Stomach (tissue), 9 donors: Measurements from ENCODE around the gene RYR1. TPM values are rescaled to one million over a fixed set of nuclear protein-coding genes. Genes with fewer than 3 reads are reported as not detected.
"Not testable (repeated sequence)": the region's sequence is repeated elsewhere in the genome, so short reads cannot be mapped to it uniquely, and the experiment has no call there.

Source experiments
- DNase-seq, 2 donors: peaks; one replicate each; pipeline versions ENCODE4 v3.0.0 to v3.0.0-alpha.2; 2013 to 2019
- H3K27ac ChIP-seq, 5 donors: fragments of 200-600 bp in 4 of 5; sonication (generic) in 4 of 5; one replicate each; pipeline ENCODE4 v1.5.1; 2013 to 2019; ENCODE audit warnings: mild to moderate bottlenecking in 1 of 5, moderate library complexity in 1 of 5
- H3K27me3 ChIP-seq, 3 donors: fragments of 200-600 bp; sonication (generic); one replicate each; pipeline ENCODE4 v1.5.1; 2017 to 2019; ENCODE audit warnings: mixed run types in 1 of 3
- H3K36me3 ChIP-seq, 4 donors: fragments of 200-600 bp; sonication (generic); 1 replicate in 3 of 4; 2 replicates in 1 of 4; pipeline ENCODE4 v1.5.1; 2016 to 2019
- H3K4me1 ChIP-seq, 4 donors: fragments of 200-600 bp; sonication (generic); one replicate each; pipeline ENCODE4 v1.5.1; 2016 to 2019
- H3K4me3 ChIP-seq, 4 donors: fragments of 200-600 bp; sonication (generic) in 3 of 4; one replicate each; pipeline ENCODE4 v1.5.1; 2016 to 2019; ENCODE audit warnings: mild to moderate bottlenecking in 1 of 4
- H3K9me3 ChIP-seq, 4 donors: fragments of 200-600 bp; sonication (generic); one replicate each; pipeline ENCODE4 v1.5.1; 2016 to 2019
- EP300 ChIP-seq: sonication (generic); formaldehyde crosslinking; IDR thresholded peaks from one replicate; pipeline ENCODE4 v1.6.1; 2017; ENCODE audit warnings: antibody characterized with exemption
- POLR2A ChIP-seq, 4 donors: fragments of 450-650 bp; IDR thresholded peaks; one replicate each; pipeline ENCODE4 v1.6.1; 2016; ENCODE audit warnings: antibody characterized with exemption in 4 of 4, control low read depth in 2 of 4, mild to moderate bottlenecking in 1 of 4, moderate library complexity in 1 of 4
- POLR2AphosphoS5 ChIP-seq, 3 donors: sonication (generic); formaldehyde crosslinking; IDR thresholded peaks; one replicate each; pipeline ENCODE4 v1.6.1; 2016; ENCODE audit warnings: antibody characterized with exemption in 3 of 3
- WGBS, 5 donors: extraction: QIAGEN DNeasy Blood & Tissue Kit in 3 of 5; methylation state at CpG; one replicate each; pipeline versions ENCODE4 v1.1.5 to v1.1.7; 2013 to 2018; 5-methylcytosine and 5-hydroxymethylcytosine counted together
- intact Hi-C: fragments of 100-400 bp; cut with DNase I; formaldehyde crosslinking; loops from one replicate; pipeline ENCODE4 v1.15.1; 2023; ENCODE audit warnings: low total_unique reads
- polyA plus RNA-seq, 3 donors: library from polyadenylated mRNA; stranded (reverse); fragments of 200-250 nt; gene quantifications; one replicate each; pipeline ENCODE4 v1.2.3, GENCODE V29; 2013
- total RNA-seq, 5 donors: library from RNA; depleted of rRNA; stranded (reverse); fragments of >200 nt; gene quantifications; one replicate each; pipeline versions ENCODE4 v1.1.0 to v1.2.3, GENCODE V29; 2014 to 2016
- TF ChIP-seq, protein P1 (sequence below), 7 experiments: fragments of 450-650 bp in 4 of 7; fragments of 200-600 bp in 3 of 7; sonication (generic) in 3 of 7; IDR thresholded peaks; one replicate each; pipeline ENCODE4 v1.5.1; 2016 to 2019; ENCODE audit warnings: antibody characterized with exemption in 7 of 7, control low read depth in 2 of 7, mild to moderate bottlenecking in 1 of 7
- donor health status: healthy with polysubstance abuse.
- donor health status: Bipolar disorder and iron deficiency.
- donor health status: healthy.

The RYR1 gene
- total and polyA plus RNA-seq, 8 donors = under 0.01 to 10.7 (median 1.2) TPM

DNA sequence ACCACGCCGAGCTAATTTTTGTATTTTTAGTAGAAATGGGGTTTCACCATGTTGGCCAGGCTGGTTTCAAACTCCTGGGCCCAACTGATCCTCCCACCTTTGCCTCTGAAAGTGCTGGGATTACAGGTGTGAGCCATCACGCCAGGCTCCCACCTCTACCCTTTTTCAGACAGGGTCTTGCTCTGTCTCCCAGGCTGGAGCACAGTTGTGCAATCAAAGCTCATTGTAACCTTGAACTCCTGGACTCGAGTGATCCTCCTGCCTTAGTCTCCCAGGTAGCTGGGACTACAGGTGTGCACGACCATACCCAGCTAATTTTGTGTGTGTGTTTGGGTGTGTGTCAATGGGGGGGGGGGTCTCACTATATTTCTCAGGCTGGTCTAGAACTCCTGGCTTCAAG lies 9.2 kb upstream of the RYR1 start:
- Histone ChIP-seq H3K4me1 (no peaks in the 10 kb centered on the region), H3K9me3 (no peaks in the 10 kb centered on the region), H3K36me3 (no peaks in the 10 kb centered on the region), H3K27me3 (peaks cover 0 to 72% (median 18%) of the 10 kb centered on the region in 3 donors), H3K27ac (no peak overlapping the region), H3K4me3 (peak overlapping the region in 1 of 4 donors; percentile 46)
- intact Hi-C loops = no loop called here
- no peak for TF ChIP-seq POLR2AphosphoS5 (IDR thresholded peaks at IDR 0.05)
- no peak for TF ChIP-seq EP300
- no peak for TF ChIP-seq POLR2A (IDR thresholded peaks at IDR 0.05)
- TF ChIP-seq, protein P1, sequence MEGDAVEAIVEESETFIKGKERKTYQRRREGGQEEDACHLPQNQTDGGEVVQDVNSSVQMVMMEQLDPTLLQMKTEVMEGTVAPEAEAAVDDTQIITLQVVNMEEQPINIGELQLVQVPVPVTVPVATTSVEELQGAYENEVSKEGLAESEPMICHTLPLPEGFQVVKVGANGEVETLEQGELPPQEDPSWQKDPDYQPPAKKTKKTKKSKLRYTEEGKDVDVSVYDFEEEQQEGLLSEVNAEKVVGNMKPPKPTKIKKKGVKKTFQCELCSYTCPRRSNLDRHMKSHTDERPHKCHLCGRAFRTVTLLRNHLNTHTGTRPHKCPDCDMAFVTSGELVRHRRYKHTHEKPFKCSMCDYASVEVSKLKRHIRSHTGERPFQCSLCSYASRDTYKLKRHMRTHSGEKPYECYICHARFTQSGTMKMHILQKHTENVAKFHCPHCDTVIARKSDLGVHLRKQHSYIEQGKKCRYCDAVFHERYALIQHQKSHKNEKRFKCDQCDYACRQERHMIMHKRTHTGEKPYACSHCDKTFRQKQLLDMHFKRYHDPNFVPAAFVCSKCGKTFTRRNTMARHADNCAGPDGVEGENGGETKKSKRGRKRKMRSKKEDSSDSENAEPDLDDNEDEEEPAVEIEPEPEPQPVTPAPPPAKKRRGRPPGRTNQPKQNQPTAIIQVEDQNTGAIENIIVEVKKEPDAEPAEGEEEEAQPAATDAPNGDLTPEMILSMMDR (IDR thresholded peaks at IDR 0.05) = no peak
- no peak for DNase-seq
- WGBS, 5 donors = 64 to 91% (median 79%) methylated on average over 3 to 5 of the region's 5 CpGs

DNA sequence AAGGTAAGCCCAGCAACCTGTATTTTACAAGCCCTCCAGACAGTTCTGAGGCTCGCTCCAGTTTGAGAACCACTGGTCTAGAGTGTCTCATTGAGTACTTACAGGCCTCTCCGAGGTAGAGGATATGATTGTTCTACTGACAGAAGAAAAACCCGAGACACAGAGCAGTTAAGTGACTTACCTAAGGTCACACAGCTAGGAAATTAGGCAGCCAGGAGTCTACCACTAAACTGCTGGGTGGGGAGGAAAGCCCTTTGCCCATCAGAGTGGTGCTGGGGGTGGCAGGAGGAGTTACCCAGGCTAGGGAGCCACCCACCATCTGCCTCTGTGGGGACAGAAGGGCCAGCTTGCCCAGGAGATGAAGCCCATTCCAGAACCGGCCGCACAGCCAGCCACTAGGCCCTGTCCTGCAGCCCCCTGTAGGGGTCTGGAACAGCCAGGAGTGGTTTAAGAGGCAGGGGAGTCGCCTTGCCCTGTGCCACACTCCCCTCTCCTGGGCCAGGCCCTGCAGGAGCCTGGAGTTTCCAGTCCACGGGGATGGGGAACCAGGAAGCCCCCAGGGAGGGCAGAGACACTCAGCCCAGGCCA lies 8.2 kb upstream of the RYR1 start:
- no peaks in the 10 kb centered on the region for H3K36me3 ChIP-seq
- DNase-seq = no peak
- H3K27me3 ChIP-seq = peaks cover 0 to 65% (median 10%) of the 10 kb centered on the region in 3 donors
- peak overlapping the region in 3 of 5 donors; percentile 18 to 59 (median 33) for H3K27ac ChIP-seq
- 56 to 76% (median 71%) methylated on average over 7 of the region's 7 CpGs for WGBS, 5 donors
- no peaks in the 10 kb centered on the region for H3K9me3 ChIP-seq
- H3K4me3 ChIP-seq = peak overlapping the region; percentile 6 to 46 (median 34)
- intact Hi-C loops = no loop called here
- H3K4me1 ChIP-seq = no peaks in the 10 kb centered on the region
- TF ChIP-seq, protein P1 (IDR thresholded peaks at IDR 0.05) = no peak
- TF ChIP-seq EP300 = no peak
- no peak for TF ChIP-seq POLR2AphosphoS5 (IDR thresholded peaks at IDR 0.05)
- TF ChIP-seq POLR2A (IDR thresholded peaks at IDR 0.05) = no peak

DNA sequence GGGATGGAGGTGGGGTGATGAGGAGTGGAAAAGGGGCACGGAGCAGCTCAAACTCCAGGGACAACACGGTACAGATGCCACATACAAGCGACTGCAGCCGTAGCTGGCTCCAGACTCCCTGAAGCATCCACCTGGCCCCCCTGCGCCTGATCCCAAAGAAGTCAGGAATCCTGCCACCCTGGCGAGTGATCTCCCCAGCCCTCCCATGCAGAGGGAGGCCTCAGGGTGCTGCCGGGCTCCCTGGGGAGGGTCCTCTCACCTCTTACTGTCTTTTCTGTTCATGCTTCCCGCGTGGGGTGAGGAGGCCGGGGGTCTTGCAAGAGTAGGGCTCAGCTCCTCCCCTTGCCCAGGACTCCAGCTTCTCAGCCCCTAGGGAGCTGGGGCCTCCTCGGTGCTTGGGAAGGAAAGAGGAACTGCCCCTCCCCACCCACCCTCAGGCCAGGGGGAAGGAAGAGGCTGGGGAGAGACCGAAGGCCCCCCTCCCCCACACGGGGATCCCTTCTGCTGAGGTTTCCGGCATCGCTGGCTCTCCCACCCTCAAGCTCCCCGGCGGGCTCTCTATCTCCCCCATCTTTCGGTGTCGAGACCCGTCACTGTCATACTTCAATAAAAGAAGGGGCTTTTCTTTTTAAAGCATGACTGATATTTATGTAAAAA lies 7.6 kb upstream of the RYR1 start, which contains the start of gene RASGRP4:
Gene RASGRP4 (minus strand): TSS at position 410 of the 657 bp plus-strand sequence. CDS start 128 bp downstream, at position 282.
- intact Hi-C loops = no loop called here
- Histone ChIP-seq H3K9me3 (no peaks in the 10 kb centered on the region), H3K27ac (peak within 1 kb of the TSS in 3 of 5 donors; percentile 18 to 59 (median 33)), H3K4me1 (no peaks in the 10 kb centered on the region), H3K36me3 (no peaks in the 10 kb centered on the region), H3K4me3 (peak within 1 kb of the TSS; percentile 6 to 46 (median 34)), H3K27me3 (peaks cover 0 to 64% (median 9%) of the 10 kb centered on the region in 3 donors)
- peak in 1 of 2 donors; percentile 47 for DNase-seq
- whole genome bisulfite sequencing, 5 donors = 19 to 30% (median 27%) methylated on average over 19 to 20 of the region's 20 CpGs
- TF ChIP-seq EP300 = no peak
- TF ChIP-seq POLR2A (IDR thresholded peaks at IDR 0.05) = no peak
- TF ChIP-seq POLR2AphosphoS5 (IDR thresholded peaks at IDR 0.05) = no peak
- TF ChIP-seq, protein P1 (IDR thresholded peaks at IDR 0.05) = no peak

GRCh38 chr19:38427035-38427677 lies 6.3 kb upstream of the RYR1 start:
- H3K4me3 ChIP-seq, H3K27ac ChIP-seq, H3K9me3 ChIP-seq, DNase-seq, intact Hi-C loops, H3K36me3 ChIP-seq, H3K4me1 ChIP-seq: not testable (repeated sequence)
- 56 to 69% (median 62%) methylated on average over 12 to 17 of the region's 17 CpGs for WGBS, 5 donors
- peaks cover 0 to 63% (median 9%) of the 10 kb centered on the region in 3 donors for H3K27me3 ChIP-seq
